RPMI8226 (cell line): ENCODE results near the gene RNF115.
"Not testable (repeated sequence)": the region's sequence is repeated elsewhere in the genome, so short reads cannot be mapped to it uniquely, and the experiment has no call there.

Experiments
- DNase-seq: peaks from one replicate; pipeline ENCODE4 v3.0.0-alpha.2; 2015

Gene RNF115

GRCh38 chr1:145826030-145826429, 2.1 kb upstream of the RNF115 start:
- no peak for DNase-seq

GRCh38 chr1:145824499-145824842, 576 bp upstream of the RNF115 start:
- no peak for DNase-seq

GRCh38 chr1:145822779-145823331, 1.0 kb downstream of the RNF115 start:
- DNase-seq: not testable (repeated sequence)

GRCh38 chr1:145818095-145818494, 5.8 kb downstream of the RNF115 start:
- DNase-seq: not testable (repeated sequence)

- DNase-seq: not testable (repeated sequence)
Measured at GRCh38 chr1:145812977-145813810, 10.7 kb downstream of the RNF115 start.

- DNase-seq: no peak
Measured at GRCh38 chr1:145806844-145807243, 17.1 kb downstream of the RNF115 start.

GRCh38 chr1:145806408-145806807, 17.5 kb downstream of the RNF115 start:
- no peak for DNase-seq

- no peak for DNase-seq
Measured at GRCh38 chr1:145805057-145805456, 18.8 kb downstream of the RNF115 start.

- no peak for DNase-seq
Measured at GRCh38 chr1:145804235-145805045, 19.5 kb downstream of the RNF115 start.

- no peak for DNase-seq
Measured at GRCh38 chr1:145799806-145800205, 24.1 kb downstream of the RNF115 start.

- DNase-seq: no peak
Measured at GRCh38 chr1:145796753-145797152, 27.1 kb downstream of the RNF115 start.

GRCh38 chr1:145795257-145795881, 28.5 kb downstream of the RNF115 start:
- no peak for DNase-seq

- no peak for DNase-seq
Measured at GRCh38 chr1:145792484-145792883, 31.4 kb downstream of the RNF115 start.

GRCh38 chr1:145791860-145792259, 32.0 kb downstream of the RNF115 start:
- not testable (repeated sequence) for DNase-seq

GRCh38 chr1:145788580-145788979, 35.3 kb downstream of the RNF115 start:
- DNase-seq: no peak

GRCh38 chr1:145786271-145786670, 37.6 kb downstream of the RNF115 start:
- DNase-seq: no peak

- no peak for DNase-seq
Measured at GRCh38 chr1:145785547-145785946, 38.3 kb downstream of the RNF115 start.

- DNase-seq: no peak
Measured at GRCh38 chr1:145784409-145784808, 39.5 kb downstream of the RNF115 start.

GRCh38 chr1:145782272-145783099, 41.4 kb downstream of the RNF115 start:
- no peak for DNase-seq

- DNase-seq: no peak
Measured at GRCh38 chr1:145778146-145778540, 45.8 kb downstream of the RNF115 start.

GRCh38 chr1:145777357-145778145, 46.3 kb downstream of the RNF115 start:
- peak; percentile 15 for DNase-seq

GRCh38 chr1:145773423-145773822, 50.5 kb downstream of the RNF115 start:
- DNase-seq: no peak
